Measurements from ENCODE around the gene DTWD2.

The DTWD2 gene

GRCh38 chr5:118875131-118875530, 113.2 kb downstream of the DTWD2 start:
- no peak overlapping the region for H2AFZ ChIP-seq (ENCODE audit: low read depth)
- H3K27me3 ChIP-seq (ENCODE audit: insufficient read depth, low read depth), result no peaks in the 10 kb centered on the region
- no peak overlapping the region for H3K4me3 ChIP-seq (IDR thresholded peaks at IDR 0.05; ENCODE audit: insufficient read depth, low read depth, low read length)
- no peak overlapping the region for H3K27ac ChIP-seq
- no peaks in the 10 kb centered on the region for H4K20me1 ChIP-seq (ENCODE audit: insufficient read depth)
- no peak overlapping the region for H3K4me2 ChIP-seq
- no peaks in the 10 kb centered on the region for H3K4me1 ChIP-seq (ENCODE audit: low read depth, poor library complexity, severe bottlenecking)
- H3K9ac ChIP-seq, result no peak overlapping the region
- no peak for TF ChIP-seq CTCF (conservative IDR thresholded peaks at IDR 0.05; ENCODE audit: low read depth, low read length)
- H3K36me3 ChIP-seq (ENCODE audit: insufficient read depth), result no peaks in the 10 kb centered on the region
- H3K79me2 ChIP-seq (ENCODE audit: insufficient read depth, low read depth), result no peaks in the 10 kb centered on the region

DNA sequence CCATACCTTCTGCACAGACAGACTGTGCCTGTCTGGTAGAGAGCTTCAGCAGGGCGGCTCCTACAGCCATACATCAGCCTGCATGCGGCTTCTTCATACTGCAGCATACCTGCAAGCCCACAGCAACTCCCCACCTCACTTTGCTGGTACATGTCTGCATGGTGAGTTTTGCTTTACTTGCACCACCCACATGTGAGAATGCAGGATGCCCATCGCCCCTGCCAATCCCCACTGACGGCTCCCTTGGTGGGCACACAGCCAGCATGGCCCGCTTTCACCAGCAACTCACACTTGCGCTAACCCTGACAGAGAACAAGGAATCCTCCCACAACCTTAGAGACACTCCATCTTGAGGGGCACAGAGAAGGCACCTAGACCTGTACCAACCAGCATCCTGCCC, 114.9 kb downstream of the DTWD2 start:
- Histone ChIP-seq H3K36me3 (ENCODE audit: insufficient read depth) (no peaks in the 10 kb centered on the region), H3K4me2 (no peak overlapping the region), H3K27me3 (ENCODE audit: insufficient read depth, low read depth) (no peaks in the 10 kb centered on the region), H4K20me1 (ENCODE audit: insufficient read depth) (no peaks in the 10 kb centered on the region), H3K9ac (no peak overlapping the region), H2AFZ (ENCODE audit: low read depth) (no peak overlapping the region), H3K79me2 (ENCODE audit: insufficient read depth, low read depth) (no peaks in the 10 kb centered on the region), H3K27ac (no peak overlapping the region), H3K4me3 (IDR thresholded peaks at IDR 0.05; ENCODE audit: insufficient read depth, low read depth, low read length) (no peak overlapping the region), H3K4me1 (ENCODE audit: low read depth, poor library complexity, severe bottlenecking) (no peaks in the 10 kb centered on the region)
- TF ChIP-seq CTCF (conservative IDR thresholded peaks at IDR 0.05; ENCODE audit: low read depth, low read length), result no peak

DNA sequence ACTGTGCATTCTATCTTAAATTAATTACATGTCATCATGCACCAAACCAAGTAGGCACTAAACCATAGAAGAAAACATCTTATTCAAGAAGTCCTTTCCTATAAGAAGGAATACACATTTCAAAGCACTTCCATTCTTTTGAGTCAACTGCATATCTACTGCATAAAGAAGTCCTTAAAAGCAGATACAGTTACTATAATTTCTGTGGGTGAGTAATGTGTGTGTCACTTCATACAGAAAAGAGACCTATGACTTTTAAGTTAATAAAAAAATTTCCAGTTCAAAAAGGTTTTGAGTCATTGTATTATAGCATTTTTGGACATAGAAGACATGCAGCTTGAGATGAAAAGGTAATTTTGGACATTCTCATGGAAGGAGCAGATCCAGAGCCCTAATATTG, 125.0 kb downstream of the DTWD2 start:
- Histone ChIP-seq H3K9ac (no peak overlapping the region), H4K20me1 (ENCODE audit: insufficient read depth) (no peaks in the 10 kb centered on the region), H3K36me3 (ENCODE audit: insufficient read depth) (no peaks in the 10 kb centered on the region), H3K27me3 (ENCODE audit: insufficient read depth, low read depth) (no peaks in the 10 kb centered on the region), H3K4me1 (ENCODE audit: low read depth, poor library complexity, severe bottlenecking) (no peaks in the 10 kb centered on the region), H3K4me3 (IDR thresholded peaks at IDR 0.05; ENCODE audit: insufficient read depth, low read depth, low read length) (no peak overlapping the region), H2AFZ (ENCODE audit: low read depth) (no peak overlapping the region), H3K79me2 (ENCODE audit: insufficient read depth, low read depth) (no peaks in the 10 kb centered on the region), H3K27ac (no peak overlapping the region), H3K4me2 (no peak overlapping the region)
- TF ChIP-seq CTCF (conservative IDR thresholded peaks at IDR 0.05; ENCODE audit: low read depth, low read length), result no peak

- Histone ChIP-seq H3K36me3 (ENCODE audit: insufficient read depth) (no peaks in the 10 kb centered on the region), H3K9ac (no peak overlapping the region), H4K20me1 (ENCODE audit: insufficient read depth) (no peaks in the 10 kb centered on the region), H2AFZ (ENCODE audit: low read depth) (no peak overlapping the region), H3K27me3 (ENCODE audit: insufficient read depth, low read depth) (no peaks in the 10 kb centered on the region), H3K4me1 (ENCODE audit: low read depth, poor library complexity, severe bottlenecking) (no peaks in the 10 kb centered on the region), H3K4me2 (no peak overlapping the region), H3K4me3 (IDR thresholded peaks at IDR 0.05; ENCODE audit: insufficient read depth, low read depth, low read length) (no peak overlapping the region), H3K27ac (no peak overlapping the region), H3K79me2 (ENCODE audit: insufficient read depth, low read depth) (no peaks in the 10 kb centered on the region)
- no peak for TF ChIP-seq CTCF (conservative IDR thresholded peaks at IDR 0.05; ENCODE audit: low read depth, low read length)
Measured at GRCh38 chr5:118862596-118862995, 125.8 kb downstream of the DTWD2 start.

DNA sequence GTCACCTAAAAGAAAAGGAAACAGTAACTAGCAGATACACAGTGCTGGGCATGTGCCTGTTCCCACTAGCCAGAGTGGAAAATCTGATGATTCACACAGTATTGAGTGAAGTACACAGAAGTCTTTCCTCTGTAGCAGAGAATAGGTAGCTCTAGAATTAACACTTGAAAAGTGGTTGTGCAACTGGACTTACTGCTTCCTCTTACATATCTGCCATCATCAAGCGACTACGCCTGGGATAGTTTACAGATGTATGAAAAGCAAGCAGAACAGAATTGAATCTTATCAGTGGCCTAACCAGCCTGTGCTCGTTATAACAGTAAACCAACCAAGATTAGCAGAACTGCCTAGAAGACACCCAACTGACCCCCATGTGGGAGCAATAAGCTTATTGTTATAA, 130.6 kb downstream of the DTWD2 start:
- no peak for TF ChIP-seq CTCF (conservative IDR thresholded peaks at IDR 0.05; ENCODE audit: low read depth, low read length)
- H3K27ac ChIP-seq, result no peak overlapping the region
- no peak overlapping the region for H3K9ac ChIP-seq
- no peaks in the 10 kb centered on the region for H3K27me3 ChIP-seq (ENCODE audit: insufficient read depth, low read depth)
- H3K4me3 ChIP-seq (IDR thresholded peaks at IDR 0.05; ENCODE audit: insufficient read depth, low read depth, low read length), result no peak overlapping the region
- no peak overlapping the region for H3K4me2 ChIP-seq
- H2AFZ ChIP-seq (ENCODE audit: low read depth), result no peak overlapping the region
- no peaks in the 10 kb centered on the region for H3K4me1 ChIP-seq (ENCODE audit: low read depth, poor library complexity, severe bottlenecking)
- no peaks in the 10 kb centered on the region for H4K20me1 ChIP-seq (ENCODE audit: insufficient read depth)
- H3K36me3 ChIP-seq (ENCODE audit: insufficient read depth), result no peaks in the 10 kb centered on the region
- no peaks in the 10 kb centered on the region for H3K79me2 ChIP-seq (ENCODE audit: insufficient read depth, low read depth)
